DOHH2 (cell line): Measurements from ENCODE around the gene ZNF780B.

Experiments used
- EZH2phosphoT487 ChIP-seq: fragments of 200-600 bp; sonication (generic); IDR thresholded peaks from 2 replicates; pipeline ENCODE4 v1.6.1; 2017; ENCODE audit warnings: borderline replicate concordance, mild to moderate bottlenecking, antibody characterized with exemption, low read length, moderate library complexity, mixed read lengths
- TF ChIP-seq, protein P1 (sequence below): fragments of 200-600 bp; sonication (generic); IDR thresholded peaks from one replicate; pipeline ENCODE4 v1.5.1; 2014; ENCODE audit warnings: antibody characterized with exemption, mild to moderate bottlenecking, low read depth, low read length; ENCODE audit not compliant: poor library complexity, severe bottlenecking

- TF ChIP-seq, protein P1, sequence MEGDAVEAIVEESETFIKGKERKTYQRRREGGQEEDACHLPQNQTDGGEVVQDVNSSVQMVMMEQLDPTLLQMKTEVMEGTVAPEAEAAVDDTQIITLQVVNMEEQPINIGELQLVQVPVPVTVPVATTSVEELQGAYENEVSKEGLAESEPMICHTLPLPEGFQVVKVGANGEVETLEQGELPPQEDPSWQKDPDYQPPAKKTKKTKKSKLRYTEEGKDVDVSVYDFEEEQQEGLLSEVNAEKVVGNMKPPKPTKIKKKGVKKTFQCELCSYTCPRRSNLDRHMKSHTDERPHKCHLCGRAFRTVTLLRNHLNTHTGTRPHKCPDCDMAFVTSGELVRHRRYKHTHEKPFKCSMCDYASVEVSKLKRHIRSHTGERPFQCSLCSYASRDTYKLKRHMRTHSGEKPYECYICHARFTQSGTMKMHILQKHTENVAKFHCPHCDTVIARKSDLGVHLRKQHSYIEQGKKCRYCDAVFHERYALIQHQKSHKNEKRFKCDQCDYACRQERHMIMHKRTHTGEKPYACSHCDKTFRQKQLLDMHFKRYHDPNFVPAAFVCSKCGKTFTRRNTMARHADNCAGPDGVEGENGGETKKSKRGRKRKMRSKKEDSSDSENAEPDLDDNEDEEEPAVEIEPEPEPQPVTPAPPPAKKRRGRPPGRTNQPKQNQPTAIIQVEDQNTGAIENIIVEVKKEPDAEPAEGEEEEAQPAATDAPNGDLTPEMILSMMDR, result no peak
- no peak for TF ChIP-seq EZH2phosphoT487
These were observed 32.1 kb downstream of the ZNF780B start for GRCh38 chr19:40023969-40024368.
